NCI-H2029 treated with DMSO at 0.1 percent for 48 hours (cell line): ENCODE data around the gene TOB2.
"Not testable (repeated sequence)": the region's sequence is repeated elsewhere in the genome, so short reads cannot be mapped to it uniquely, and the experiment has no call there.

Source experiments
- DNase-seq: peaks from one replicate; lab custom pipeline; 2025; lab: John Stamatoyannopoulos, UW

The TOB2 gene

DNA sequence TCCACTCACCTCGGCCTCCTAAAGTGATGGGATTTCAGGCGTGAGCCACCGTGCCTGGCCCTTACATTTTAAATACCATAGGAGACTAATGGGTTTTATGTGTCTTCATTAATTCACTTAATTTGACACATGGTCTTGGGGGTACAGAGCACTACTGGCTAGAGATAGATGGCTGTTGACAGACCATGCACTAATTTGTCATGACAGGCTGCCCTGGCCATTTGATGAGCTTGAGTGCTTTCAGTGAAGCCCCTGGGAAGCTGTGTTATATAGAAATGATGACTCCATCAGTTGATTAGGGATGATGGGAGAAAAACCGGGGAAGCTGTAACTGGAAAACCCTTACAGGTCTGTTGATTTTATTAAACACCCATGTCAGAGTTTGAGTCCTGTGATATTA is 15.3 kb upstream of the TOB2 start:
- DNase-seq = no peak

DNA sequence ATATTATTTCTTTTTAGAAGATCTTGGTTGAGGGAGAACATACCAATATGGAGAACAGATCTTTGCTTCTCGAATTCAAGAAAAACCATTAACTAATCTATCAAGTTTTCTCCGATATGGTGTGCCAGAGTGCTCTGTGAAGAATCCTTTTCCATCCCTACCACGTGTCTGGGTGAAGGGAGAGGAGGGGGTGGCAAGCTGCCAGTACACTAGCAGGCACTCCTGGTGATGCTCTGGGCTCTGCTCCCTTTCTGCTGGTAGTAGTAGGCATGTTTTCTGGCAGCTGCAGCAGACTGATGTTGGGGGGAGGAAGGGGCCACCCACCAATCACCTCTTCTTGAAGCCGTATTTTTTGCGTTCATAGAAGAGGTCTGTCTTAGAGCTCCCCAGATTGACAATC is 13.5 kb upstream of the TOB2 start:
- DNase-seq = not testable (repeated sequence)

DNA sequence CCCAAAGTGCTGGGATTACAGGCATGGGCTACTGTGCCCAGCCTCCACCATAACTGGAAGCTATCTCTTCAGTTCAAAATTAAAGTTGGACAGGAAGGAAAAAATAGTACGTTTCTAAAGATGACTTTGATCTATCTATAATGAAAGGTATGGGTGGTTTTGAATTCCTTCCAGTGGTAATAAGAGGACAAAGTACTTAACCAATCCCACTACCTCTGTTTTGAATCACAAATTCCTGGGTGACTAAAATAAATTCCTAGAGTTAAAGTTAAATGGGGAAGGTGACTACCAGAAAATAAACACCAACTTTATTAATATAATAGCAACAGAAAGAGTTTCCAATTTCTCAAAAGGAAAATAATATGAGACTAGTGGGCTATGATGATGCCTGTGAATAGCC is 12.8 kb upstream of the TOB2 start:
- DNase-seq = no peak

DNA sequence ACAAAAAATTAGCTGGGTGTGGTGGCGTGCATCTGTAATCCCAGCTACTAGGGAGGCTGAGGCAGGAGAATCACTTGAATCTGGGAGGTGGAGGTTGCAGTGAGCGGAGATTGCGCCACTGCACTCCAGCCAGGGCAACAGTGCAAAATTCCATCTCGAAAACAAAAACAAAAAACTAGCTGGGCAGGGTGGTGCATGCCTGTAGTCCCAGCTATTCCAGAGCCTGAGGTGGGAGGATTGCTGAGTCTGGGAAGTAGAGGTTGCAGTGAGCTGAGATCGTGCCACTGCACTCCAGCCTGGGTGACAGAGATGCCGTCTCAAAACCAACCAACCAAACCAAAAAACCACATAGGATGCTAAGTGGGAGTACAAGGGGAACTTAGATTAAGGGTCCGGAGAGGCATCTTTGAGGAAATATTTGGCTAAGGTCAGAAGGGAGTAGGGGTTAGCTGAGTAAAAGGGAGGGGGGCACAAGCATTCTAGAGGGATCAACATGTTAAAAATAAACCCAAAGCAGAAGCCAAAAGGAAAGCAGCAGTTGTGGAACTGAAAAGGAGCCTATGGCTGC is 11.6 kb upstream of the TOB2 start:
- no peak for DNase-seq

GRCh38 chr22:41448189-41448808 is 1.7 kb upstream of the TOB2 start:
- peak; percentile 91 for DNase-seq

DNA sequence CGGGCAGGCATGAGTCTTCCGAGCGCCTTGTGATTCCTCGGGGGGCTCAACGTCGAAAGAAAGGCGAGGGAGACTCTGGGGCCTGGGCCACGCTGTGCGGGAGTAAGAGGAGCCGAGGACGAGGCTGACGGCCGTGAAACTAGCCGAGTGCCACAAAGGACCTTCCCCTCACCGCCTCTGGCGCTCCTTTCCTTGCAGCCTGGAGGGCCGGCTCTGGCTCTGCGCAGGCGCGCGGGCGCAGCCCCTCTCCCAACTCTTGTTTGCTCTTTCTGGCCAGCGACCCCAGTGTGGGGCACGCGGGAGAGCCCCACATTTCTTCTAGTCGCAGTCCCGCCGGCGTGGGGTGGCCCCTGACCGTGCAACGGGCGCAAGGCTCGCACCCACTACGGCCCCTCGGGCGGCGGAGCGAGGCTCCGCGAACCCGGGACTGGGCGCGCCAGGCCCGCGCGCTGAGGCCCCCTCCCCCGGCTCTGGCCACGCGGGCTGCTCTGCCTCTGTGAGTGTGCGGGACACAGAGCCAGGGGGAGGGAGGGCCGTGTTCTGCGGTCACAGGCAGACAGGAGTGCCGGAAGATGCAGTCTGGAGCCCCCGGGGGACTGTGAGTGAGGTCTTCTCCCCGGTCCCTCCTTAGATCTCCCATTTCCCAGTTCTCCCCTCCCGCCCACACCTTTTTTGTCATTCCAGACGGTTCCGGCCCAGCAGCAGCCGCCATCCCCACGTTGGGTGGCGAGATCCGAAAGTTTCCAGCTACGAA is 1.0 kb upstream of the TOB2 start:
- DNase-seq = no peak

DNA sequence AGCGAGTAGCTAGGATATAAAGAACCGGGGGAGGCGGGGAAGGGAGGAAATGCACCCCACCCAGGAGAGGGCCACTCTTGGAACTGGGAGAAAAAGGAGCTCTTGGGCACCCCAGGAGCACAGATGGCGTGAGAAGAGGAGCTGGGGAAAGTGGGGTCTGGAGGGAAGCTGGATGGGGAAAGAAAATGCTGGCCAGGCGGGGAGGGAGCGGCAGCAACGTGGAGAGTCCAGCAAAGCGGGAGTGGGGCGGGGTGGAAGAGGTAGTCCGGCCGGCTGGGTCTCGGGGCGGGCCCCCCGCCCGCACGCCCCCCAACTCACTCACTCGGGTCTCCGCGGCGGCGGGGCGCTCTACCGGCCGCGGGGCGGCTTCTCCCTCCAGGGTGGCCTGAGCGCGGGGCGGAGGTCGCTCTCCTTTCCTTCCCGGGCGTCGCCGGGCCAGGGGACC is 522 bp downstream of the TOB2 start:
- no peak for DNase-seq

DNA sequence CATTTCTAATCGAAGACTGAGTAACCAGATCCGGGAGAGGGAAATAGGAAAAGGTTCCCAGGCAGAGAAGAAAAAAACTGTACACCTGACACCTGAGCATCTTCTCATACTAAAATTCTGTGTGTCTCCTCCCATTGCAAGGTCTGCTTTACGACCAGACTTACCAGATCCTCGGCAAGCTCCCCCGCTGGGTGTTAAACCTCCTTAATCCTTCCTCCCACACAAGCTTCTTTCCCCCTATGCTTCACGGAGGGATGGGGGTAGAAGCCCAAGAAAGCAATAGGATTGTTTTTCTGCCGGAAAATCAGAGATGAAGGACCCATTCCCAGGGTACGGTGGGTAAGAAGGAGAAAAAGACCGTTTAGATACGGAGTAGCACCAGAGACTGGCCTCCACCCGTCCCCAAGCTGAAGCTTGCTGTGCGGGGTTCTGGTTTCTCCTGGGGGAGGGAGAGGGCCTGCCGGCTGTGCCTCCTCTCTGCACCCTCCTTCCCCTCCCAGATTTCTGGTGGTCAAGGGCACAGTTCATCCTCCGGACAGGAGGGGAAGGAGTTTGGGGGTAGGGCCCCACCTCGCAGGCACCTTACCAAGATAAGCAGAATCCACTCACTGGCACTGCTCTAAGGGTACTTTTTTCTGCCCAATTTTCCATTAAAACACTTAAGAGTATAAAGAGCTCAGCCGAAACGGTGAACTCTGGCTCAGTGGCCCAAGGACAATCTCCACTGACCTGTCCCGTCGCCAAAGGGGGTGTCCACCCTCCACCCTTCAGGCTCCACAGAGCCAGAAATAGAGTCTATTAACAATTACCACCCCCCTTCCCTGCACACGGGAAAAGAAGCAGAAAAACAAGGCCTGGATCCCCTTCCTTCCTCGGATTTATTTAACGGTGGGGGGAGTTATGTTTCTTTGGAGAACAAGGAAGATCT is 1.2 kb downstream of the TOB2 start:
- peak; percentile 22 for DNase-seq

GRCh38 chr22:41444360-41445128 is 2.1 kb downstream of the TOB2 start:
- DNase-seq = peak; percentile 87

GRCh38 chr22:41442240-41442792 is 4.3 kb downstream of the TOB2 start:
- no peak for DNase-seq

- DNase-seq = not testable (repeated sequence)
Observed at GRCh38 chr22:41440511-41440910, 6.1 kb downstream of the TOB2 start.

DNA sequence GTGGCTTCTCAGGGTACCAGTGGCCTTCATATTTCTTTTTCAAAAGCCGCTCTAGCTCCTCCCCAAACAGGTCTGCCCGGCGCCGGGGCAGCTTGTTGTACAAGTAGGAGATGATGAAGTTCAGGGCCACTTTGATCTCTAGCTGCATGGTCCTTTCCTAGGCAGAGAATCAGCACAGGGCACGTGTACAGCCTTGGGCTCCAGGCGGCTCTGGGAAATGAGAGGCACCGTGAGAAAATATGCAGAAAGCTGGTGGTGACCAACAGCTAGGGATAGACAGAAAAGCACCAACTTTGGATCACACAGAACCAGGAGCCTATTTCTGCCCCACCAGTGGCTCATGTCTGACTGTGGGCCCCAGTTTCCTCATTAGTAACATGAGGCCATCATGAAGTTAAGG is 9.4 kb downstream of the TOB2 start:
- DNase-seq = no peak

- DNase-seq = no peak
Observed at GRCh38 chr22:41436322-41437113, 10.1 kb downstream of the TOB2 start.

DNA sequence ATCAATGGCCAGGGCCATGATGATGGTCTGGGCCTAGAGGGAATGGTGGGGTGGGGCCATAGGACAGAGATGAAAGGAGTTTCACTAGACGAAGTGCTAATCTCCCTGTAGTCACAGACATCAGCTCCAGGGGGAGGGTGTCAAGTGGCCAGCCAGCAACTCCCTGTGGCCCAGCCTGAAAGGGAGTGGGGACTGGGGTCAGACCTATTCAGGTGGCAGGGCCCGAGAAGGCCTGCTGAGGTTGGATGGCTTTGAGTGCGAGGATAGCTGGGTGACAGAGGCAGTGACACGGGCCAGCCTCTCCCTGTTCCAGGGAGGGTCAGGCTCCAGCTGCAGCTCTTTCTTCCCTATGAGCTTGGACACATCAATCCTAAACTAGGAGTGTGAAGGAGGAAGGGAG is 11.0 kb downstream of the TOB2 start:
- no peak for DNase-seq

DNA sequence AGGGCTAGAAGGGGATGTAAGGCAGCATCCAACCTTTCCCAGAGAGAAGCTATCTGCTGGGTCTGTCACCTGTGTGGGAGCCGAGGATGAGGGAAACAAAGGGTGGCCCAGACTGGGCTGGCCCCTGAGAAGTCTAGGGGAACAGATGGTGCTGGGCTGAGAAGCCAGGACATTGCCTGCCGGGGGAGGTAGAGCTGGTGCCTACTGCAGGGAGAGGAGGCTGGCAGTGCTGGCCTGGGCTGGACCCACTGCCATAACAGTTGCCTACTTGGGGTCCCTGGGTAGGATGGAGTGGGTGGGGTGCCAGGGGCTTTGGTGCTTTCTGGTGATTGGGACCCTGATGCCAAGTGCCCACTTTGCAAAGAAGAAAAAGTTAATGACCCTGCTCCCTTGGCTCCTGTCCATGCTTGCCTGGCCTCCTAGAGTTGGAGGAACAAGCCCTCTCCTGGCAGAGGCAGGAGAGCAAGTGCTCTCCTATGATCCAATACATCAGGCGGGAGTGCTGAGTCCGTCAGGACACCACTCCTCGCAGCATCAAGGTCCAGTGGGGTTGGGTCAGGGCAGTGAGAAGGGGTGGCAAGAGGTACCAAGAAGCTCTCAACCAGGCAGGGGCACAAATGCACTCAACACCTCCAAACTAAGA is 12.1 kb downstream of the TOB2 start:
- DNase-seq = not testable (repeated sequence)

GRCh38 chr22:41433480-41433879 is 13.1 kb downstream of the TOB2 start:
- DNase-seq = not testable (repeated sequence)

- DNase-seq = no peak
Observed at GRCh38 chr22:41431656-41432055, 14.9 kb downstream of the TOB2 start.

DNA sequence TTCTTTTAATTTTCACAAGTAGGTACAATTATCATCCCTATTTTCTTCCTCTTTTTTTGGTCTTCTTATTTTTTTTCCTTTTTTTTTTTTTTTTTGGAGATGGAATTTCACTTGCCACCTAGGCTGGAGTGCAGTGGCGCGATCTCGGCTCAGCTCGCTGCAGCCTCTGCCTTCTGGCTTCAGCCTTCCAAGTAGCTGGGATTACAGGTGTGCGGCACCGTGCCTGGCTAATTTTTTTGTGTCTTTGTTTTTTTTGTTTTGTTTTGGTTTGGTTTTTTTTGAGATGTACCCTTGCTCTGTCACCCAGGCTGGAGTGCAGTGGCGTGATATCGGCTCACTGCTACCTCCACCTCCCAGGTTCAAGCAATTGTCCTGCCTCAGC is 16.7 kb downstream of the TOB2 start:
- DNase-seq = no peak

DNA sequence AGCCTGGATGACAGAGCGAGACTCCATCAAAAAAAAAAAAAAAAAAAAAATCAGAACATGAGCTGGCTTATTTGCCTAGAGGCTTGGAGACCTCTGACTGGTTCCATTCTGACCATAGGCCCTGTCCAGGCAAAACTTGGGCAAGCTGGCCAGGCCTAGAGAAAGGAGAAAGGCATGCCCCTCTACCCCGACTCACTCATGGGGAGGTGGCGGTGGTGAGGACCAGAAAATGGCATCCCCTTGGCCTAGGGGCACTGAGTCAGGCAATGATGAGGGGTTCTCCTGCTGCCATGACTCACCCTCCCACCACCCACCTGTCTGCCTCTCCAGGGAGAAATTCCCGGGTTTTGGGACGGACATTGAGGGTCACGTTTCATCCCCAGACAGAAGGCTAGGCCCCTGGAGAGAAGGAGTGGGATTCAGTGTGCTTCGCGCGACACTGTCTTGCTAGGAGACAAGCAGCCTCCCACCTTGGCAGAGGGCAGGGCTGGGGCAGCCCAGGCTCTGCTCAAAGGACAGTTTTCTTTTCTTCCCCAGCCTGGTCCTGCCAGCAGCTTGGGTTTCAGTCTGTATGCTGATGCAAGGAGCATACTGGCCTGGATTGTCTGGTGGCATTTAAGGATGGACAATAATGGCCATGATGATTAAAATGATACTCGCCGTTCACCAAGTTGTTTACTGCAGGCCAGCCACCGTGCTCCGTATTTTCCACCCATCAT is 17.2 kb downstream of the TOB2 start:
- no peak for DNase-seq
